Neural cell (in vitro differentiated cells): Measurements from ENCODE around the gene CEP85L. TPM values are rescaled to one million over a fixed set of nuclear protein-coding genes. Genes with fewer than 3 reads are reported as not detected.

Experiments used
- H2AFZ ChIP-seq: fragments of 200-600, 300-800 bp; sonication (generic), shearing (Covaris generic); 2 replicates; pipeline ENCODE4 v1.6.0; 2014; ENCODE audit warnings: low read depth, mild to moderate bottlenecking, antibody characterized with exemption, low read length, moderate library complexity
- H3F3A ChIP-seq: fragments of 200-600 bp; shearing (Covaris generic); 2 replicates; pipeline ENCODE4 v1.6.1; 2016; ENCODE audit warnings: mild to moderate bottlenecking, moderate library complexity, mixed read lengths, antibody characterized with exemption, low read length; ENCODE audit not compliant: insufficient read depth, poor library complexity, severe bottlenecking
- H3K27ac ChIP-seq: fragments of 200-600, 300-800 bp; sonication (generic), shearing (Covaris generic); 2 replicates; pipeline ENCODE4 v1.5.1; 2014; ENCODE audit warnings: mild to moderate bottlenecking, low read length, moderate library complexity
- H3K27me3 ChIP-seq: fragments of 300-800, 200-600 bp; sonication (generic), shearing (Covaris generic); 2 replicates; pipeline ENCODE4 v1.6.0; 2014; ENCODE audit warnings: mild to moderate bottlenecking, low read depth, low read length, moderate library complexity; ENCODE audit not compliant: insufficient read depth
- H3K36me3 ChIP-seq: fragments of 300-800, 200-600 bp; sonication (generic), shearing (Covaris generic); 2 replicates; pipeline ENCODE4 v1.5.1; 2014; ENCODE audit warnings: mild to moderate bottlenecking, antibody characterized with exemption, low read length, moderate library complexity; ENCODE audit not compliant: insufficient read depth
- H3K4me2 ChIP-seq: fragments of 300-800, 200-600 bp; sonication (generic), shearing (Covaris generic); 2 replicates; pipeline ENCODE4 v1.6.0; 2014; ENCODE audit warnings: mild to moderate bottlenecking, low read length
- H3K4me3 ChIP-seq: fragments of 300-800, 200-600 bp; sonication (generic), shearing (Covaris generic); 2 replicates; pipeline ENCODE4 v1.5.1; 2014; ENCODE audit warnings: mild to moderate bottlenecking, low read length, moderate library complexity
- H3K79me2 ChIP-seq: fragments of 200-600 bp; shearing (Covaris generic); replicated peaks from 2 replicates; pipeline ENCODE4 v1.6.0; 2014; ENCODE audit warnings: mild to moderate bottlenecking, low read length, moderate library complexity; ENCODE audit not compliant: insufficient read depth
- H3K9ac ChIP-seq: fragments of 300-800, 200-600 bp; sonication (generic), shearing (Covaris generic); 2 replicates; pipeline ENCODE4 v1.6.1; 2016; ENCODE audit warnings: mild to moderate bottlenecking, low read length, mixed read lengths
- H3K9me2 ChIP-seq: fragments of 200-600 bp; shearing (Covaris generic); 2 replicates; pipeline ENCODE4 v1.6.1; 2016; ENCODE audit warnings: mild to moderate bottlenecking, low read length, mixed read lengths; ENCODE audit not compliant: insufficient read depth
- H3K9me3 ChIP-seq: fragments of 200-600, 300-800 bp; sonication (generic), shearing (Covaris generic); 2 replicates; pipeline ENCODE4 v1.6.1; 2016; ENCODE audit warnings: mild to moderate bottlenecking, mixed run types, low read length, moderate library complexity, mixed read lengths
- H4K20me1 ChIP-seq: fragments of 200-600 bp; shearing (Covaris generic); 2 replicates; pipeline ENCODE4 v1.6.1; 2016; ENCODE audit warnings: mild to moderate bottlenecking, mixed run types; ENCODE audit not compliant: insufficient read depth
- CTCF ChIP-seq: fragments of 450-650 bp; IDR thresholded peaks from 2 replicates; pipeline ENCODE4 v1.5.1; 2014; ENCODE audit warnings: antibody characterized with exemption, mild to moderate bottlenecking, moderate library complexity; ENCODE audit not compliant: poor library complexity, severe bottlenecking
- EP300 ChIP-seq: fragments of 450-650 bp; conservative IDR thresholded peaks from 2 replicates; pipeline ENCODE4 v1.6.1; 2014; ENCODE audit warnings: antibody characterized with exemption, mild to moderate bottlenecking, moderate library complexity; ENCODE audit not compliant: poor library complexity, severe bottlenecking
- EZH2 ChIP-seq: fragments of 200-600, 300-800 bp; shearing (Covaris generic), sonication (generic); IDR thresholded peaks from 2 replicates; pipeline ENCODE4 v1.6.1; 2014; ENCODE audit warnings: antibody characterized with exemption, low read length, borderline replicate concordance, mild to moderate bottlenecking; ENCODE audit not compliant: insufficient read depth, poor library complexity, severe bottlenecking
- MXI1 ChIP-seq: fragments of 450-650 bp; conservative IDR thresholded peaks from 2 replicates; pipeline ENCODE4 v1.6.1; 2014; ENCODE audit warnings: antibody characterized with exemption, mild to moderate bottlenecking; ENCODE audit not compliant: poor library complexity, severe bottlenecking
- POLR2AphosphoS5 ChIP-seq: IDR thresholded peaks from 2 replicates; pipeline ENCODE4 v1.6.1; 2012
- RAD21 ChIP-seq: fragments of 450-650 bp; conservative IDR thresholded peaks from 2 replicates; pipeline ENCODE4 v1.6.1; 2014; ENCODE audit warnings: antibody characterized with exemption, mild to moderate bottlenecking, moderate library complexity
- REST ChIP-seq: IDR thresholded peaks from 2 replicates; pipeline ENCODE4 v1.6.1; 2012; ENCODE audit warnings: borderline replicate concordance
- SMC3 ChIP-seq: fragments of 450-650 bp; conservative IDR thresholded peaks from 2 replicates; pipeline ENCODE4 v1.6.1; 2014; ENCODE audit warnings: antibody characterized with exemption, mild to moderate bottlenecking, moderate library complexity; ENCODE audit not compliant: poor library complexity
- TAF1 ChIP-seq: IDR thresholded peaks from 2 replicates; pipeline ENCODE4 v1.6.1; 2012; ENCODE audit warnings: low read depth
- polyA plus RNA-seq: library from polyadenylated mRNA; depleted of rRNA; stranded (reverse); fragments of >200 nt; gene quantifications from 2 replicates; pipeline ENCODE4 v1.2.3, GENCODE V29; 2014

The CEP85L gene
- polyA plus RNA-seq, 1 donor from 2014 or later: 17.0 TPM

- Histone ChIP-seq H3K9me3 (no peaks in the 10 kb centered on the region), H4K20me1 (no peaks in the 10 kb centered on the region), H3K4me2 (no peak overlapping the region), H3F3A (no peaks in the 10 kb centered on the region), H2AFZ (no peak overlapping the region), H3K4me3 (no peak overlapping the region), H3K36me3 (no peaks in the 10 kb centered on the region), H3K27me3 (no peaks in the 10 kb centered on the region), H3K79me2 (peaks cover 15% of the 10 kb centered on the region), H3K9ac (no peak overlapping the region), H3K27ac (no peak overlapping the region), H3K9me2 (no peaks in the 10 kb centered on the region)
- TF ChIP-seq EP300: no peak
- no peak for TF ChIP-seq REST
- TF ChIP-seq SMC3: no peak
Measured at GRCh38 chr6:118554698-118555097, 96.7 kb downstream of the CEP85L start.

- no peak for TF ChIP-seq TAF1
- TF ChIP-seq SMC3: no peak
- TF ChIP-seq MXI1: no peak
- no peak for TF ChIP-seq POLR2AphosphoS5
- no peak for TF ChIP-seq REST
- no peak for TF ChIP-seq CTCF
- no peak for TF ChIP-seq EP300
- TF ChIP-seq RAD21: no peak
- TF ChIP-seq EZH2: no peak
- no peaks in the 10 kb centered on the region for H3K27me3 ChIP-seq
- H4K20me1 ChIP-seq: no peaks in the 10 kb centered on the region
- H3K27ac ChIP-seq: no peak overlapping the region
- H3K9ac ChIP-seq: no peak overlapping the region
- H3K36me3 ChIP-seq: no peaks in the 10 kb centered on the region
- no peaks in the 10 kb centered on the region for H3F3A ChIP-seq
- no peaks in the 10 kb centered on the region for H3K9me3 ChIP-seq
- H3K79me2 ChIP-seq: peaks cover 21% of the 10 kb centered on the region
- no peak overlapping the region for H3K4me2 ChIP-seq
- no peaks in the 10 kb centered on the region for H3K9me2 ChIP-seq
- no peak overlapping the region for H2AFZ ChIP-seq
- no peak overlapping the region for H3K4me3 ChIP-seq
Measured at GRCh38 chr6:118553132-118553531, 98.3 kb downstream of the CEP85L start.
